Fibroblast of lung (primary cell): ENCODE data around the gene WDR20. TPM values are rescaled to one million over a fixed set of nuclear protein-coding genes. Genes with fewer than 3 reads are reported as not detected.
A peak's percentile ranks its signal among the peaks of the same experiment; 100 is the strongest.

Experiments
- DNase-seq, 2 donors: peaks; one replicate each; pipeline versions ENCODE4 v3.0.0 to v3.0.0-alpha.2; 2010; ENCODE audit warnings: low read depth in 2 of 2
- H2AFZ ChIP-seq: 2 replicates; pipeline ENCODE4 v1.5.1; 2012; ENCODE audit warnings: low read length, control low read depth, inconsistent platforms
- H3K27ac ChIP-seq: 2 replicates; pipeline ENCODE4 v1.5.1; 2011; ENCODE audit warnings: low read length, control low read depth; ENCODE audit not compliant: insufficient read depth
- H3K27me3 ChIP-seq: 2 replicates; pipeline ENCODE4 v1.5.1; 2011; ENCODE audit warnings: mild to moderate bottlenecking, low read length; ENCODE audit not compliant: control insufficient read depth, insufficient read depth
- H3K36me3 ChIP-seq: 2 replicates; pipeline ENCODE4 v1.5.1; 2011; ENCODE audit warnings: low read length; ENCODE audit not compliant: control insufficient read depth, insufficient read depth
- H3K4me1 ChIP-seq: 2 replicates; pipeline ENCODE4 v1.5.1; 2011; ENCODE audit warnings: low read length; ENCODE audit not compliant: control insufficient read depth, insufficient read depth; ENCODE audit errors: extremely low read depth
- H3K4me2 ChIP-seq: 2 replicates; pipeline ENCODE4 v1.5.1; 2011; ENCODE audit warnings: low read length, control low read depth; ENCODE audit not compliant: insufficient read depth; ENCODE audit errors: extremely low read depth
- H3K4me3 ChIP-seq, 4 experiments: fragments of 200-600 bp in 1 of 4; sonication (generic) in 1 of 4; replicated peaks in 1 of 4; 2 replicates each; pipeline ENCODE4 v1.5.1; 2011 to 2016; ENCODE audit warnings: low read length in 4 of 4, low read depth in 3 of 4, mild to moderate bottlenecking in 3 of 4, control low read depth in 2 of 4, inconsistent platforms in 1 of 4, mixed read lengths in 1 of 4; ENCODE audit not compliant: insufficient read depth in 1 of 4; ENCODE audit errors: control extremely low read depth in 1 of 4
- H3K79me2 ChIP-seq: 2 replicates; pipeline ENCODE4 v1.5.1; 2012; ENCODE audit warnings: mild to moderate bottlenecking, low read length, inconsistent platforms; ENCODE audit not compliant: control insufficient read depth, insufficient read depth
- H3K9ac ChIP-seq: 2 replicates; pipeline ENCODE4 v1.5.1; 2011; ENCODE audit warnings: mild to moderate bottlenecking, low read length, control low read depth; ENCODE audit not compliant: insufficient read depth
- H3K9me3 ChIP-seq: 2 replicates; pipeline ENCODE4 v1.5.1; 2012; ENCODE audit warnings: low read depth, low read length; ENCODE audit not compliant: control insufficient read depth, insufficient read depth
- H4K20me1 ChIP-seq: 2 replicates; pipeline ENCODE4 v1.5.1; 2011; ENCODE audit warnings: low read length; ENCODE audit not compliant: control insufficient read depth, insufficient read depth; ENCODE audit errors: extremely low read depth
- EZH2 ChIP-seq: IDR thresholded peaks from 2 replicates; pipeline ENCODE4 v1.5.1; 2012; ENCODE audit warnings: low read length, control low read depth, mild to moderate bottlenecking; ENCODE audit errors: missing control alignments
- polyA plus RNA-seq, 2 donors: library from polyadenylated mRNA; depleted of rRNA in 1 of 2; stranded (reverse) in 1 of 2; unstranded in 1 of 2; fragments of >200 nt; gene quantifications; 2 replicates each; pipeline ENCODE4 v1.2.1, GENCODE V29; 2011 to 2012; ENCODE audit warnings: missing spikeins in 1 of 2
- total RNA-seq: library from RNA; depleted of rRNA; stranded (reverse); fragments of >200 nt; gene quantifications from 2 replicates; pipeline ENCODE4 v1.2.1, GENCODE V29; 2014
- TF ChIP-seq, protein P1 (sequence below), 2 donors: IDR thresholded peaks in 1 of 2; conservative IDR thresholded peaks in 1 of 2; 1 replicate in 1 of 2; 2 replicates in 1 of 2; pipeline ENCODE4 v1.5.1; 2011 to 2012; ENCODE audit warnings: low read length in 2 of 2, control low read depth in 1 of 2, inconsistent platforms in 1 of 2, low read depth in 1 of 2, mild to moderate bottlenecking in 1 of 2

Gene WDR20
- total and polyA plus RNA-seq, 2 donors (not counting 1 experiment from before 2014, with no cell fraction given), result 17.2 to 17.8 TPM

DNA sequence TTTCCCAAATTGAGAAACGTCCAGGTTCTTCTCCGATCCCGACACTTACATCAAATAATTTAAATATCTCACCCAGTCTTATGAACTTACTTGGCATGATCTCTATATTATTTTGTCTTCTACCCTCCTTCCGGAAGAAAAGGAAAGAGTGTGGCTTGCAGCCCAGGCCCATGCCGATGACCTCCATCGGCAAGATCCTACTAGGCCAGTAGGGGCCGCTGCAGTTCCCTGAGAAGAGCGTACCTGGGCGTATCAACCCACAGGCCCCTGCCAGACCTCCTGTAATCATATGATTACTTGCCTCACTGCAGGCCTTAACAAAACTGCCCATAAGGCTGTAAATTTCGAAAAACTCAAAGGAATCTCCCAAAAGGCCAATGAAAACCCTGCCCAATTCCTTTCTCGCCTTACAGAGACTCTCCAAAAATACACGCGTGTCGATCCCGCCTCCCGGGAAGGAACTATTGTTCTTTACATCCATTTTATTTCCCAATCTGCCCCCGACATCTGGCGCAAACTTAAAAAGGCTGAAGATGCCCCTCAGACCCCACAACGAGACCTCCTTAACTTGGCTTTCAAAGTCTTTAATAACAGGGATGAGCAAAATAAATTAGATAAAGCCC, 95.7 kb downstream of the WDR20 start:
- TF ChIP-seq, protein P1, sequence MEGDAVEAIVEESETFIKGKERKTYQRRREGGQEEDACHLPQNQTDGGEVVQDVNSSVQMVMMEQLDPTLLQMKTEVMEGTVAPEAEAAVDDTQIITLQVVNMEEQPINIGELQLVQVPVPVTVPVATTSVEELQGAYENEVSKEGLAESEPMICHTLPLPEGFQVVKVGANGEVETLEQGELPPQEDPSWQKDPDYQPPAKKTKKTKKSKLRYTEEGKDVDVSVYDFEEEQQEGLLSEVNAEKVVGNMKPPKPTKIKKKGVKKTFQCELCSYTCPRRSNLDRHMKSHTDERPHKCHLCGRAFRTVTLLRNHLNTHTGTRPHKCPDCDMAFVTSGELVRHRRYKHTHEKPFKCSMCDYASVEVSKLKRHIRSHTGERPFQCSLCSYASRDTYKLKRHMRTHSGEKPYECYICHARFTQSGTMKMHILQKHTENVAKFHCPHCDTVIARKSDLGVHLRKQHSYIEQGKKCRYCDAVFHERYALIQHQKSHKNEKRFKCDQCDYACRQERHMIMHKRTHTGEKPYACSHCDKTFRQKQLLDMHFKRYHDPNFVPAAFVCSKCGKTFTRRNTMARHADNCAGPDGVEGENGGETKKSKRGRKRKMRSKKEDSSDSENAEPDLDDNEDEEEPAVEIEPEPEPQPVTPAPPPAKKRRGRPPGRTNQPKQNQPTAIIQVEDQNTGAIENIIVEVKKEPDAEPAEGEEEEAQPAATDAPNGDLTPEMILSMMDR (conservative IDR thresholded peaks at IDR 0.05 in 1 of 2, IDR thresholded peaks at IDR 0.05 in 1 of 2; ENCODE audit: low read depth in 1 of 2, low read length in 2 of 2), result peak; percentile 83 to 84
- no peak for TF ChIP-seq EZH2
- H3K4me3 ChIP-seq, result no peak overlapping the region
- no peaks in the 10 kb centered on the region for H3K9me3 ChIP-seq
- no peaks in the 10 kb centered on the region for H3K79me2 ChIP-seq
- H3K4me2 ChIP-seq, result peak overlapping the region; percentile 40
- no peaks in the 10 kb centered on the region for H3K4me1 ChIP-seq
- H3K36me3 ChIP-seq, result no peaks in the 10 kb centered on the region
- DNase-seq, result peak; percentile 85 to 87
- peaks cover 2% of the 10 kb centered on the region for H3K27me3 ChIP-seq
- no peak overlapping the region for H3K27ac ChIP-seq
- no peak overlapping the region for H3K9ac ChIP-seq
- H4K20me1 ChIP-seq, result no peaks in the 10 kb centered on the region
- peak overlapping the region; percentile 5 for H2AFZ ChIP-seq

GRCh38 chr14:102236026-102236425, 96.3 kb downstream of the WDR20 start:
- H3K4me2 ChIP-seq, result no peak overlapping the region
- no peak overlapping the region for H3K4me3 ChIP-seq
- TF ChIP-seq, protein P1 (conservative IDR thresholded peaks at IDR 0.05 in 1 of 2, IDR thresholded peaks at IDR 0.05 in 1 of 2; ENCODE audit: low read depth in 1 of 2, low read length in 2 of 2), result no peak
- TF ChIP-seq EZH2, result no peak

GRCh38 chr14:102238131-102238530, 98.4 kb downstream of the WDR20 start:
- no peaks in the 10 kb centered on the region for H3K79me2 ChIP-seq
- no peaks in the 10 kb centered on the region for H3K36me3 ChIP-seq
- no peak overlapping the region for H3K4me3 ChIP-seq
- H2AFZ ChIP-seq, result no peak overlapping the region
- H3K4me2 ChIP-seq, result no peak overlapping the region
- no peak overlapping the region for H3K27ac ChIP-seq
- TF ChIP-seq, protein P1 (conservative IDR thresholded peaks at IDR 0.05 in 1 of 2, IDR thresholded peaks at IDR 0.05 in 1 of 2; ENCODE audit: low read depth in 1 of 2, low read length in 2 of 2), result no peak
- no peak for TF ChIP-seq EZH2
- no peaks in the 10 kb centered on the region for H4K20me1 ChIP-seq
- no peaks in the 10 kb centered on the region for H3K4me1 ChIP-seq
- H3K9ac ChIP-seq, result no peak overlapping the region
- DNase-seq, result peak in 1 of 2 donors; percentile 27
- H3K9me3 ChIP-seq, result no peaks in the 10 kb centered on the region
- H3K27me3 ChIP-seq, result peaks cover 2% of the 10 kb centered on the region

More at GRCh38 chr14:102236026-102236425, 96.3 kb downstream of the WDR20 start:
- no peaks in the 10 kb centered on the region for H3K4me1 ChIP-seq
- no peaks in the 10 kb centered on the region for H3K36me3 ChIP-seq
- H2AFZ ChIP-seq, result no peak overlapping the region
- no peak overlapping the region for H3K9ac ChIP-seq
- no peaks in the 10 kb centered on the region for H3K9me3 ChIP-seq
- DNase-seq, result no peak
- H3K27ac ChIP-seq, result no peak overlapping the region
- H4K20me1 ChIP-seq, result no peaks in the 10 kb centered on the region
- peaks cover 2% of the 10 kb centered on the region for H3K27me3 ChIP-seq
- no peaks in the 10 kb centered on the region for H3K79me2 ChIP-seq
